ENCODE results near the gene THBD. TPM values are rescaled to one million over a fixed set of nuclear protein-coding genes. Genes with fewer than 3 reads are reported as not detected.

The THBD gene
- total RNA-seq, 1 experiment from 2014 or later, result not detected

DNA sequence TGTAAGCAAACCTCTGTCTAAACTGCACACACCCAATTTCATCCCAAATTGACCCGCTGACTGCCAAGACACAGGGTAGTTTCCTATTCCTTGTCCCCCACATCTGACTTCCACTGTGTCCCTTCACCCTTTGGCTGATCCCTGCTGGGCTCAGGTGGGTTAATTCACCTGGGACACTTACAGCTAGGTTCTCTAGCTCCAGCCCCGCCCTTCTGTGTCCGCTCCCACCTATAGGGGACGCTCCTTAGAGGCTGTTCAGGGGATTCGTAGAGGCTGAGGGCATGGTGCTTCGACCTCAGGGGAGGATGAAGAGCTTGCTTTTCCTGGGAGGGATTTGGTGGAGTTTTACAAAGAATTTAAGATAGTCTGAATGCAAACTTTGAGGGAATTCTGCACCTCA is 40.7 kb upstream of the THBD start:
- no peak for DNase-seq
- Mint-ChIP-seq H3K27me3 (ENCODE audit: unreplicated experiment) (peaks cover 19% of the 10 kb centered on the region), H3K27ac (ENCODE audit: unreplicated experiment) (no peak overlapping the region), H3K9me3 (ENCODE audit: low read depth, unreplicated experiment) (no peaks in the 10 kb centered on the region), H3K4me1 (ENCODE audit: low read depth, unreplicated experiment) (no peaks in the 10 kb centered on the region), H3K36me3 (ENCODE audit: insufficient read depth, unreplicated experiment) (no peaks in the 10 kb centered on the region), H3K4me3 (ENCODE audit: low read depth, unreplicated experiment) (no peak overlapping the region)
- intact Hi-C loops (cut with micrococcal nuclease; ENCODE audit: unreplicated experiment), result no loop called here
- BruUV-seq (replicated peaks), result no TSS peak
- TF ChIP-seq, protein P1, sequence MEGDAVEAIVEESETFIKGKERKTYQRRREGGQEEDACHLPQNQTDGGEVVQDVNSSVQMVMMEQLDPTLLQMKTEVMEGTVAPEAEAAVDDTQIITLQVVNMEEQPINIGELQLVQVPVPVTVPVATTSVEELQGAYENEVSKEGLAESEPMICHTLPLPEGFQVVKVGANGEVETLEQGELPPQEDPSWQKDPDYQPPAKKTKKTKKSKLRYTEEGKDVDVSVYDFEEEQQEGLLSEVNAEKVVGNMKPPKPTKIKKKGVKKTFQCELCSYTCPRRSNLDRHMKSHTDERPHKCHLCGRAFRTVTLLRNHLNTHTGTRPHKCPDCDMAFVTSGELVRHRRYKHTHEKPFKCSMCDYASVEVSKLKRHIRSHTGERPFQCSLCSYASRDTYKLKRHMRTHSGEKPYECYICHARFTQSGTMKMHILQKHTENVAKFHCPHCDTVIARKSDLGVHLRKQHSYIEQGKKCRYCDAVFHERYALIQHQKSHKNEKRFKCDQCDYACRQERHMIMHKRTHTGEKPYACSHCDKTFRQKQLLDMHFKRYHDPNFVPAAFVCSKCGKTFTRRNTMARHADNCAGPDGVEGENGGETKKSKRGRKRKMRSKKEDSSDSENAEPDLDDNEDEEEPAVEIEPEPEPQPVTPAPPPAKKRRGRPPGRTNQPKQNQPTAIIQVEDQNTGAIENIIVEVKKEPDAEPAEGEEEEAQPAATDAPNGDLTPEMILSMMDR (IDR thresholded peaks at IDR 0.05; ENCODE audit: unreplicated experiment), result no peak
- CTCF ChIA-PET, result no interaction called here

DNA sequence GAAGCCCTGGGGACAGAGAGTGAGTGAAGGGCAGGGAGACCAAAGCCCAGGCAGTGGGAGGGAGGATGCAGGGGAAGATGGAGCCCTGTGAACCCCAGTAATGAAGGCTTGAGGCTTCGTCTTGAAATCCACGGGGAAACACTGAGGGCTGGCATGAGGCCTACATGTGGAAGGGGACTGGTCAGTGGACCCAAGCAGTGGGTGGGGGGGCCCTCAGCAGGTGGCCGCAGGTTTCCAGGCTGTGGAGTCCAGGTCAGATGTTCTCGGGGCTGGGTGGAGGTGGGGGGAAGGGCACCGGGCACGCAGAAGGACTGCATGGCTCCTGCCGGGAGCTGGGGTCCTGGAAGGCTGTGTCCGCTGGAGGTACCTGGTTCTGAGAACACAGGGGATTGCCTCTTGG is 39.4 kb upstream of the THBD start:
- no peak for DNase-seq
- no TSS peak for BruUV-seq (replicated peaks)
- Mint-ChIP-seq H3K27ac (ENCODE audit: unreplicated experiment) (no peak overlapping the region), H3K9me3 (ENCODE audit: low read depth, unreplicated experiment) (no peaks in the 10 kb centered on the region), H3K4me1 (ENCODE audit: low read depth, unreplicated experiment) (no peaks in the 10 kb centered on the region), H3K27me3 (ENCODE audit: unreplicated experiment) (peaks cover 19% of the 10 kb centered on the region), H3K36me3 (ENCODE audit: insufficient read depth, unreplicated experiment) (no peaks in the 10 kb centered on the region), H3K4me3 (ENCODE audit: low read depth, unreplicated experiment) (no peak overlapping the region)
- TF ChIP-seq, protein P1 (IDR thresholded peaks at IDR 0.05; ENCODE audit: unreplicated experiment), result no peak
- CTCF ChIA-PET, result interaction anchor here (0.7 kb wide), 1 partner anchor 39 kb away, joined by 3 read pairs; the partner anchor contains the start of gene THBD
- intact Hi-C loops (cut with micrococcal nuclease; ENCODE audit: unreplicated experiment), result no loop called here

DNA sequence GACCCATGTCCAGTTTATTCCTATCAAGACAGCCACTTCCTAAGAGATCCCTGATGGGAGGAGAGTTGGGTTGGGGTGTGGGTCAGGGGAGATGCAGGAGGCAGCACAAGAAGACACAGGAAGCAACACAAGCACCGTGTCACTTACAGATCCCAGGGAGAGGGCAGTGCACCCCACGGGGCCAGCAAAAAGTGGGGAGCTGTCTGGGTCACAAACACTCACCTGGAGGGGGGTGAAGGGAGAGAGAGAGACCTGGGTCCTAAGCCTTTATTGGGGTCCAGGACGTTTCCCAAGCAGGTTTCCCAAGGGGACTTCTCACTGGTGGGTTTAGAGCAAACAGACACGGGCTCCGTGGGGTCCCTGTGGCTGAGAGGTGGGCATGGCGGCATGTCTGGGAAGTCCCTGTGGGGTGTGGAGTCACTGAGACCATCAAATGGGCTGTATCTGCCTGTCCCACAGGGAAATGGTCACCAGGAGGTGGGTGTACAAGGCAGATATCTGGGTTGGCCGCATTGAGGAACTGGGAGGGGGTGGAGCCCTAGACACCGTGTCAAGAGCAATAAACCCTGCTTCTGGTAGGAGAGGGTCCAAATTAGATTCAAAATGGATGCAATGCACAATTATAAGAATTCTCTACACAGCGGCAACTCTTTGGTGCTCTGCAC is 38.2 kb upstream of the THBD start:
- TF ChIP-seq, protein P1 (IDR thresholded peaks at IDR 0.05; ENCODE audit: unreplicated experiment), result no peak
- no TSS peak for BruUV-seq (replicated peaks)
- Mint-ChIP-seq H3K4me1 (ENCODE audit: low read depth, unreplicated experiment) (no peaks in the 10 kb centered on the region), H3K27ac (ENCODE audit: unreplicated experiment) (no peak overlapping the region), H3K4me3 (ENCODE audit: low read depth, unreplicated experiment) (no peak overlapping the region), H3K36me3 (ENCODE audit: insufficient read depth, unreplicated experiment) (no peaks in the 10 kb centered on the region), H3K9me3 (ENCODE audit: low read depth, unreplicated experiment) (no peaks in the 10 kb centered on the region), H3K27me3 (ENCODE audit: unreplicated experiment) (peaks cover 19% of the 10 kb centered on the region)
- DNase-seq, result no peak
- intact Hi-C loops (cut with micrococcal nuclease; ENCODE audit: unreplicated experiment), result no loop called here
- CTCF ChIA-PET, result no interaction called here

DNA sequence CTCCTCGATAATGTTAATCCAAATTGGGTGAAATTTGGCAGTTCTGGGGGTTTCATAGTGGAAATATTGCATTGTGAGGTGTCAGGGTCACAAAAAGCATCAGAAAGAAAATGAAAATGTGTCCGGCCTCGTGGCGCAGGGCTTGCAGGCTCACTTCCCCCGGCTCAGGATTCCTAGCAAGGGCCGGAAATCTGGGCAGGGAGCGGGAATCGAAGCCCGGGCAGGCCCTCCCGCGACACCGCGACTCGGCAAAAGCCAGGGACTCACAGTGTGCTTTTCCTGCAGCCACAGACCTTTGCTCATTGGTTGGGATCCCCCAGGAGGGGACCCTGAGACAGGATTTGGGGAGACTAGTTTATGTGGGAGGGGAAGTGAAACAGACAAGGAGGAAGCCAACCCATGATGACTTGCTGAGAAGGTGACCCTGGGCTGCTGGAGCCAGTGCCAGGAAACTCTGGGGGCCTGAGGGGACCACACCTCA is 37.5 kb upstream of the THBD start:
- TF ChIP-seq, protein P1 (IDR thresholded peaks at IDR 0.05; ENCODE audit: unreplicated experiment), result no peak
- CTCF ChIA-PET, result no interaction called here
- Mint-ChIP-seq H3K4me3 (ENCODE audit: low read depth, unreplicated experiment) (no peak overlapping the region), H3K4me1 (ENCODE audit: low read depth, unreplicated experiment) (no peaks in the 10 kb centered on the region), H3K27me3 (ENCODE audit: unreplicated experiment) (peaks cover 19% of the 10 kb centered on the region), H3K27ac (ENCODE audit: unreplicated experiment) (no peak overlapping the region), H3K36me3 (ENCODE audit: insufficient read depth, unreplicated experiment) (no peaks in the 10 kb centered on the region), H3K9me3 (ENCODE audit: low read depth, unreplicated experiment) (no peaks in the 10 kb centered on the region)
- DNase-seq, result no peak
- intact Hi-C loops (cut with micrococcal nuclease; ENCODE audit: unreplicated experiment), result no loop called here
- BruUV-seq (replicated peaks), result no TSS peak

All from Calu3 (cell line).